GM13977 (cell line): ENCODE results near the gene KIF20B.
"Not testable (repeated sequence)": the region's sequence is repeated elsewhere in the genome, so short reads cannot be mapped to it uniquely, and the experiment has no call there.

ENCODE experiments used
- DNase-seq: peaks from one replicate; pipeline ENCODE4 v3.0.0; 2012; ENCODE audit warnings: low spot score
- CTCF ChIP-seq: IDR thresholded peaks from 2 replicates; pipeline ENCODE4 v1.5.1; 2012; ENCODE audit warnings: mild to moderate bottlenecking, control low read depth; ENCODE audit not compliant: insufficient read depth; ENCODE audit errors: extremely low read depth, missing control alignments
- in situ Hi-C: fragments of 300-500 bp; cut with MboI; formaldehyde crosslinking; loops from one replicate; pipeline ENCODE4 v1.12.0; 2022; ENCODE audit warnings: low sequenced_read_pairs, low pct_unique_long_range_greater_than_20kb, mixed read lengths, inconsistent platforms; ENCODE audit not compliant: unreplicated experiment

Gene KIF20B

GRCh38 chr10:89815049-89815853, 113.9 kb downstream of the KIF20B start:
- TF ChIP-seq CTCF: no peak
- in situ Hi-C loops: no loop called here
- DNase-seq: no peak

- in situ Hi-C loops, DNase-seq: not testable (repeated sequence)
These were observed 117.6 kb downstream of the KIF20B start for GRCh38 chr10:89819008-89819407.
